ENCODE measurements around the gene AKT3.

- TF ChIP-seq POLR2A (IDR thresholded peaks at IDR 0.05) (no peak), CTCF (IDR thresholded peaks at IDR 0.05) (no peak), EP300 (IDR thresholded peaks at IDR 0.05) (no peak)
Measured at GRCh38 chr1:243765676-243766075, 84.4 kb downstream of the AKT3 start.

Data from upper lobe of left lung (tissue), 4 donors.